K562 (cell line): Measurements from ENCODE around the gene POLL. TPM values are rescaled to one million over a fixed set of nuclear protein-coding genes. Genes with fewer than 3 reads are reported as not detected.
A peak's percentile ranks its signal among the peaks of the same experiment; 100 is the strongest.

Experiments
- ATF1 ChIP-seq, 2 experiments: fragments of 450-650 bp in 1 of 2; IDR thresholded peaks; 2 replicates each; pipeline ENCODE4 v1.6.1; 2016; ENCODE audit warnings: missing compliant biosample characterization in 1 of 2, missing genetic modification characterization in 1 of 2
- CBX1 ChIP-seq: sonication (generic); IDR thresholded peaks from 2 replicates; pipeline ENCODE4 v1.6.1; 2016; ENCODE audit warnings: antibody characterized with exemption, low read depth, mild to moderate bottlenecking
- CREBBP ChIP-seq: IDR thresholded peaks from one replicate; pipeline ENCODE4 v1.6.1; 2012; ENCODE audit warnings: low read depth, mild to moderate bottlenecking, control low read depth, inconsistent platforms, low read length
- FOSL1 ChIP-seq: fragments of 200-800 bp; sonication (Bioruptor generic); conservative IDR thresholded peaks from 2 replicates; pipeline ENCODE4 v1.6.1; 2016; ENCODE audit warnings: missing genetic modification characterization, missing compliant biosample characterization
- HMGXB4 ChIP-seq: sonication (generic); formaldehyde crosslinking; IDR thresholded peaks from 2 replicates; pipeline ENCODE4 v1.8.1; 2023; ENCODE audit warnings: mild to moderate bottlenecking, missing genetic modification reagents
- JUN ChIP-seq, 2 experiments: sonication (generic) in 1 of 2; formaldehyde crosslinking in 1 of 2; IDR thresholded peaks; 2 replicates each; pipeline versions ENCODE4 v1.6.1 to v1.8.0; 2012 to 2022; ENCODE audit warnings: borderline replicate concordance in 2 of 2, mild to moderate bottlenecking in 2 of 2, improper control_type of control experiment in 1 of 2, low read depth in 1 of 2, low read length in 1 of 2, missing genetic modification reagents in 1 of 2
- JUND ChIP-seq, 2 experiments: IDR thresholded peaks; 2 replicates in 1 of 2; 3 replicates in 1 of 2; pipeline ENCODE4 v1.6.1; 2011; ENCODE audit warnings: borderline replicate concordance in 2 of 2, low read depth in 2 of 2, low read length in 2 of 2, improper control_type of control experiment in 1 of 2, missing biosample characterization in 1 of 2, missing genetic modification characterization in 1 of 2, missing genetic modification reagents in 1 of 2
- KDM5B ChIP-seq: fragments of 200-600 bp; sonication (generic); IDR thresholded peaks from 2 replicates; pipeline ENCODE4 v1.6.1; 2012; ENCODE audit warnings: low read depth, mild to moderate bottlenecking, moderate library complexity, low read length, control low read depth, inconsistent platforms; ENCODE audit not compliant: insufficient replicate concordance
- MAFF ChIP-seq: IDR thresholded peaks from 2 replicates; pipeline ENCODE4 v1.6.1; 2012; ENCODE audit warnings: low read length, improper control_type of control experiment
- MYBL2 ChIP-seq, 2 experiments: fragments of 450-650 bp in 1 of 2; sonication (generic) in 1 of 2; formaldehyde crosslinking in 1 of 2; IDR thresholded peaks; 2 replicates each; pipeline versions ENCODE4 v1.6.1 to v1.8.1; 2017 to 2022; ENCODE audit warnings: borderline replicate concordance in 1 of 2, inconsistent platforms in 1 of 2, low read depth in 1 of 2, mild to moderate bottlenecking in 1 of 2, missing genetic modification reagents in 1 of 2, moderate library complexity in 1 of 2
- NR2F6 ChIP-seq: fragments of 450-650 bp; formaldehyde crosslinking; IDR thresholded peaks from 2 replicates; pipeline ENCODE4 v1.4.0; 2020; ENCODE audit warnings: mild to moderate bottlenecking
- SMARCA4 ChIP-seq: fragments of 450-650 bp; IDR thresholded peaks from 2 replicates; pipeline ENCODE4 v1.6.1; 2016
- SMARCE1 ChIP-seq: fragments of 450-650 bp; IDR thresholded peaks from 2 replicates; pipeline ENCODE4 v1.7.1; 2016; ENCODE audit warnings: mild to moderate bottlenecking
- ZBTB1 ChIP-seq: sonication (generic); formaldehyde crosslinking; IDR thresholded peaks from 2 replicates; pipeline ENCODE4 v1.8.1; 2023; ENCODE audit warnings: missing genetic modification reagents, low read depth, mild to moderate bottlenecking, borderline replicate concordance
- polyA plus RNA-seq, 8 experiments: library from polyadenylated mRNA; depleted of rRNA in 4 of 8; stranded (reverse) in 5 of 8; unstranded in 3 of 8; fragments of >200 nt; fragmentation: Nextera tagmentation in 2 of 8; fragmentation: Illumina TruSeq in 1 of 8; extraction: Ambion mirVana in 2 of 8; extraction: Trizol in 1 of 8; gene quantifications; 2 replicates each; pipeline versions ENCODE4 v1.2.1 to v1.2.3, GENCODE V29; 2011 to 2014; ENCODE audit warnings: inconsistent platforms in 1 of 8, missing spikeins in 1 of 8
- total RNA-seq, 7 experiments: library from RNA; depleted of rRNA in 6 of 7; stranded (reverse); fragments of >200 nt in 6 of 7; fragmentation: Illumina TruSeq in 2 of 7; extraction: Trizol in 2 of 7; gene quantifications; 2 replicates each; pipeline versions ENCODE4 v1.2.1 to v1.2.3, GENCODE V29; 2011 to 2021; ENCODE audit warnings: low replicate concordance in 1 of 7
- TF ChIP-seq, protein P1 (sequence below): sonication (generic); formaldehyde crosslinking; IDR thresholded peaks from 2 replicates; pipeline ENCODE4 v1.8.0; 2022; ENCODE audit warnings: mild to moderate bottlenecking, missing genetic modification reagents
- TF ChIP-seq, protein P2 (sequence below), 2 experiments: fragments of 450-650 bp; conservative IDR thresholded peaks; 2 replicates each; pipeline ENCODE4 v1.6.1; 2017; ENCODE audit warnings: mild to moderate bottlenecking in 2 of 2, moderate library complexity in 2 of 2
- TF ChIP-seq, protein P3 (sequence below), 2 experiments: fragments of 450-650 bp in 1 of 2; sonication (generic) in 1 of 2; formaldehyde crosslinking in 1 of 2; IDR thresholded peaks in 1 of 2; conservative IDR thresholded peaks in 1 of 2; 2 replicates each; pipeline versions ENCODE4 v1.6.1 to v1.8.1; 2016 to 2023; ENCODE audit warnings: mild to moderate bottlenecking in 2 of 2, moderate library complexity in 2 of 2, inconsistent platforms in 1 of 2, missing genetic modification reagents in 1 of 2

Gene POLL
- total and polyA plus RNA-seq, 9 of the 15 experiments (the other 6 are each of a cell fraction or from before 2014, with no cell fraction given), result 1.2 to 18.7 (median 10.9) TPM

- TF ChIP-seq HMGXB4 (CRISPR knock-in tag) (no peak), MYBL2 (IDR thresholded peaks at IDR 0.05; ENCODE audit: low read depth) (no peak), MYBL2 (CRISPR knock-in tag; IDR thresholded peaks at IDR 0.05; ENCODE audit: borderline replicate concordance) (no peak), JUN (IDR thresholded peaks at IDR 0.05; ENCODE audit: borderline replicate concordance, low read depth, low read length) (peak; percentile 72), JUN (CRISPR knock-in tag; IDR thresholded peaks at IDR 0.05; ENCODE audit: borderline replicate concordance) (no peak), JUND (IDR thresholded peaks at IDR 0.05; ENCODE audit: borderline replicate concordance, low read depth, low read length) (peak; percentile 93), JUND (tag; IDR thresholded peaks at IDR 0.05; ENCODE audit: borderline replicate concordance, low read depth, low read length) (peak; percentile 89), KDM5B (peak; percentile 47), CREBBP (no peak), SMARCE1 (0 out of 2 replicates have a peak, but pooled peaks have one; percentile 16), FOSL1 (tag) (peak; percentile 90), NR2F6 (CRISPR knock-in tag) (no peak), ATF1 (CRISPR knock-in tag; IDR thresholded peaks at IDR 0.05) (no peak), ATF1 (tag; IDR thresholded peaks at IDR 0.05) (peak; percentile 34), CBX1 (no peak), MAFF (no peak), ZBTB1 (no peak), SMARCA4 (peak; percentile 65)
- TF ChIP-seq, protein P1, sequence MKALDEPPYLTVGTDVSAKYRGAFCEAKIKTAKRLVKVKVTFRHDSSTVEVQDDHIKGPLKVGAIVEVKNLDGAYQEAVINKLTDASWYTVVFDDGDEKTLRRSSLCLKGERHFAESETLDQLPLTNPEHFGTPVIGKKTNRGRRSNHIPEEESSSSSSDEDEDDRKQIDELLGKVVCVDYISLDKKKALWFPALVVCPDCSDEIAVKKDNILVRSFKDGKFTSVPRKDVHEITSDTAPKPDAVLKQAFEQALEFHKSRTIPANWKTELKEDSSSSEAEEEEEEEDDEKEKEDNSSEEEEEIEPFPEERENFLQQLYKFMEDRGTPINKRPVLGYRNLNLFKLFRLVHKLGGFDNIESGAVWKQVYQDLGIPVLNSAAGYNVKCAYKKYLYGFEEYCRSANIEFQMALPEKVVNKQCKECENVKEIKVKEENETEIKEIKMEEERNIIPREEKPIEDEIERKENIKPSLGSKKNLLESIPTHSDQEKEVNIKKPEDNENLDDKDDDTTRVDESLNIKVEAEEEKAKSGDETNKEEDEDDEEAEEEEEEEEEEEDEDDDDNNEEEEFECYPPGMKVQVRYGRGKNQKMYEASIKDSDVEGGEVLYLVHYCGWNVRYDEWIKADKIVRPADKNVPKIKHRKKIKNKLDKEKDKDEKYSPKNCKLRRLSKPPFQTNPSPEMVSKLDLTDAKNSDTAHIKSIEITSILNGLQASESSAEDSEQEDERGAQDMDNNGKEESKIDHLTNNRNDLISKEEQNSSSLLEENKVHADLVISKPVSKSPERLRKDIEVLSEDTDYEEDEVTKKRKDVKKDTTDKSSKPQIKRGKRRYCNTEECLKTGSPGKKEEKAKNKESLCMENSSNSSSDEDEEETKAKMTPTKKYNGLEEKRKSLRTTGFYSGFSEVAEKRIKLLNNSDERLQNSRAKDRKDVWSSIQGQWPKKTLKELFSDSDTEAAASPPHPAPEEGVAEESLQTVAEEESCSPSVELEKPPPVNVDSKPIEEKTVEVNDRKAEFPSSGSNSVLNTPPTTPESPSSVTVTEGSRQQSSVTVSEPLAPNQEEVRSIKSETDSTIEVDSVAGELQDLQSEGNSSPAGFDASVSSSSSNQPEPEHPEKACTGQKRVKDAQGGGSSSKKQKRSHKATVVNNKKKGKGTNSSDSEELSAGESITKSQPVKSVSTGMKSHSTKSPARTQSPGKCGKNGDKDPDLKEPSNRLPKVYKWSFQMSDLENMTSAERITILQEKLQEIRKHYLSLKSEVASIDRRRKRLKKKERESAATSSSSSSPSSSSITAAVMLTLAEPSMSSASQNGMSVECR (CRISPR knock-in tag), result no peak
- TF ChIP-seq, protein P2, sequence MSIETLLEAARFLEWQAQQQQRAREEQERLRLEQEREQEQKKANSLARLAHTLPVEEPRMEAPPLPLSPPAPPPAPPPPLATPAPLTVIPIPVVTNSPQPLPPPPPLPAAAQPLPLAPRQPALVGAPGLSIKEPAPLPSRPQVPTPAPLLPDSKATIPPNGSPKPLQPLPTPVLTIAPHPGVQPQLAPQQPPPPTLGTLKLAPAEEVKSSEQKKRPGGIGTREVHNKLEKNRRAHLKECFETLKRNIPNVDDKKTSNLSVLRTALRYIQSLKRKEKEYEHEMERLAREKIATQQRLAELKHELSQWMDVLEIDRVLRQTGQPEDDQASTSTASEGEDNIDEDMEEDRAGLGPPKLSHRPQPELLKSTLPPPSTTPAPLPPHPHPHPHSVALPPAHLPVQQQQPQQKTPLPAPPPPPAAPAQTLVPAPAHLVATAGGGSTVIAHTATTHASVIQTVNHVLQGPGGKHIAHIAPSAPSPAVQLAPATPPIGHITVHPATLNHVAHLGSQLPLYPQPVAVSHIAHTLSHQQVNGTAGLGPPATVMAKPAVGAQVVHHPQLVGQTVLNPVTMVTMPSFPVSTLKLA (conservative IDR thresholded peaks at IDR 0.05), result no peak
- TF ChIP-seq, protein P3, sequence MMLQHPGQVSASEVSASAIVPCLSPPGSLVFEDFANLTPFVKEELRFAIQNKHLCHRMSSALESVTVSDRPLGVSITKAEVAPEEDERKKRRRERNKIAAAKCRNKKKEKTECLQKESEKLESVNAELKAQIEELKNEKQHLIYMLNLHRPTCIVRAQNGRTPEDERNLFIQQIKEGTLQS (IDR thresholded peaks at IDR 0.05), result peak; percentile 90
- TF ChIP-seq, protein P3 (CRISPR knock-in tag; conservative IDR thresholded peaks at IDR 0.05), result no peak; the same call in 1 of the 2 replicates
Measured at GRCh38 chr10:101588879-101589278, 822 bp upstream of the POLL start (continued).
